Measurements from ENCODE around the gene NUDT6. TPM values are rescaled to one million over a fixed set of nuclear protein-coding genes. Genes with fewer than 3 reads are reported as not detected.
"Not testable (repeated sequence)": the region's sequence is repeated elsewhere in the genome, so short reads cannot be mapped to it uniquely, and the experiment has no call there.

NUDT6 gene
- total RNA-seq, 1 experiment from 2014 or later = 11.8 TPM

GRCh38 chr4:122857160-122857559, 65.2 kb downstream of the NUDT6 start:
- DNase-seq (ENCODE audit: low read depth, low spot score) = no peak
- in situ Hi-C loops (cut with HindIII; ENCODE audit: low pct_unique_long_range_greater_than_20kb, low sequenced_read_pairs) = no loop called here

- peak; percentile 2 for DNase-seq (ENCODE audit: low read depth, low spot score)
- in situ Hi-C loops (cut with HindIII; ENCODE audit: low pct_unique_long_range_greater_than_20kb, low sequenced_read_pairs) = no loop called here
Measured at GRCh38 chr4:122855353-122855890, 67.0 kb downstream of the NUDT6 start.

- in situ Hi-C loops (cut with HindIII; ENCODE audit: low pct_unique_long_range_greater_than_20kb, low sequenced_read_pairs) = no loop called here
- DNase-seq (ENCODE audit: low read depth, low spot score) = peak; percentile 51
Measured at GRCh38 chr4:122854447-122855352, 67.7 kb downstream of the NUDT6 start.

GRCh38 chr4:122851568-122851967, 70.8 kb downstream of the NUDT6 start:
- no peak for DNase-seq (ENCODE audit: low read depth, low spot score)
- in situ Hi-C loops (cut with HindIII; ENCODE audit: low pct_unique_long_range_greater_than_20kb, low sequenced_read_pairs) = no loop called here

- in situ Hi-C loops (cut with HindIII; ENCODE audit: low pct_unique_long_range_greater_than_20kb, low sequenced_read_pairs) = not testable (repeated sequence)
Measured at GRCh38 chr4:122849789-122850188, 72.6 kb downstream of the NUDT6 start.

GRCh38 chr4:122847931-122848330, 74.5 kb downstream of the NUDT6 start:
- in situ Hi-C loops (cut with HindIII; ENCODE audit: low pct_unique_long_range_greater_than_20kb, low sequenced_read_pairs) = no loop called here
- no peak for DNase-seq (ENCODE audit: low read depth, low spot score)

More at GRCh38 chr4:122849789-122850188, 72.6 kb downstream of the NUDT6 start:
- not testable (repeated sequence) for DNase-seq (ENCODE audit: low read depth, low spot score)

DNA sequence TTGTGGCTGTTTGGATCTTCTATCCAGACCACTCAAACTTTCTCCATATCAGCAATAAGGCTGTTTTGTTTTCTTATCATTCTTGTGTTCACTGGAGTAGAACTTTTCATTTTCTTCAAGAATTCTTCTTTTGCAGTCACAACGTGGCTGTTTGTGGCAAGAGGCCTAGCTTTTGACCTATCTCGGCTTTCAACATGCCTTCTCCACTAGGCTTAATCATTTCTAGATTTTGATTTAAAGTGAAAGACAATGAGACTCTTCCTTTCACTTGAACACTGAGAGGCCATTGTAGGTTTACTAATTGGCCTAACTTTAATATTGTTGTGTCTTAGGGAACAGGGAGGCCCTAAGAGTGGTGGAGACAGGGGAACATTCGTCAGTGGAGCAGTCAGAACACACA, 76.6 kb downstream of the NUDT6 start:
- no peak for DNase-seq (ENCODE audit: low read depth, low spot score)

DNA sequence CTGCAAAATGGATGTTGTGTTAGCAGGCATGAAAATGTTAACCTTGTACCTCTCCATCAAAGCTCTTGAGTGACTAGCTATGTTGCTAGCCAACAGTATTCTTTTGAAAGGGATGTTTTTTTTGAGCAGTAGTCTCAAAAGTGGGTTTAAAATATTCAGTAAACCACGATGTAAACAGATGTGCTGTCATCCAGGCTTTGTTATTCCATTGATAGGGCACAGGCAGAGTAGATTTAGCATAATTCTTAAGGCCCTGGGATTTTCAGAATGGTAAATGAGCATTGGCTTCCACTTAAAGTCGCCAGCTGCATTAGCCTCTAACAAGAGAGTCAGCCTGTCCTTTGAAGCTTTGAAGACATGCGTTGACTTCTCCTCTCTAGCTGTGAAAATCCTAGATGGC, 77.3 kb downstream of the NUDT6 start:
- DNase-seq (ENCODE audit: low read depth, low spot score) = no peak
- in situ Hi-C loops (cut with HindIII; ENCODE audit: low pct_unique_long_range_greater_than_20kb, low sequenced_read_pairs) = no loop called here

More for the DNA sequence above, 76.6 kb downstream of the NUDT6 start:
- in situ Hi-C loops (cut with HindIII; ENCODE audit: low pct_unique_long_range_greater_than_20kb, low sequenced_read_pairs) = no loop called here

- in situ Hi-C loops (cut with HindIII; ENCODE audit: low pct_unique_long_range_greater_than_20kb, low sequenced_read_pairs); DNase-seq (ENCODE audit: low read depth, low spot score): not testable (repeated sequence)
Measured at GRCh38 chr4:122844391-122844790, 78.0 kb downstream of the NUDT6 start.

GRCh38 chr4:122842984-122843531, 79.3 kb downstream of the NUDT6 start:
- in situ Hi-C loops (cut with HindIII; ENCODE audit: low pct_unique_long_range_greater_than_20kb, low sequenced_read_pairs) = no loop called here
- no peak for DNase-seq (ENCODE audit: low read depth, low spot score)

Other genes starting within 250 kb of the NUDT6 start
- 5.7 and 6.6 TPM in 2 replicates for gene BBS12, start 189.9 kb downstream of the NUDT6 start, total RNA-seq (2014; rRNA removed; shearing (Covaris generic))
- 8.9 and 9.5 TPM in 2 replicates for gene FGF2, start 95.8 kb downstream of the NUDT6 start, total RNA-seq (2014; rRNA removed; shearing (Covaris generic))